Measurements from ENCODE around the gene AP4E1. TPM values are rescaled to one million over a fixed set of nuclear protein-coding genes. Genes with fewer than 3 reads are reported as not detected.

AP4E1 gene
- total and polyA plus RNA-seq, 2 of the 8 experiments (the other 6 are each of a cell fraction or from before 2014, with no cell fraction given) = 1.4 to 10.9 TPM

- TF ChIP-seq CHD7 (IDR thresholded peaks at IDR 0.05; ENCODE audit: insufficient replicate concordance, low read length) = no peak
- TF ChIP-seq POLR2A (IDR thresholded peaks at IDR 0.05; ENCODE audit: control extremely low read depth in 1 of 2, low read depth in 2 of 2, low read length in 2 of 2) = no peak
- no peak for TF ChIP-seq ATF3 (IDR thresholded peaks at IDR 0.05; ENCODE audit: insufficient read depth, low read depth, low read length)
- no peak for TF ChIP-seq ZNF274 (IDR thresholded peaks at IDR 0.05; ENCODE audit: borderline replicate concordance, extremely low read depth, low read length)
- no peak for TF ChIP-seq EGR1 (IDR thresholded peaks at IDR 0.05; ENCODE audit: borderline replicate concordance, low read depth, low read length)
- no peak for TF ChIP-seq ATF2 (IDR thresholded peaks at IDR 0.05; ENCODE audit: low read length)
These were observed 22.3 kb downstream of the AP4E1 start (continued) for GRCh38 chr15:50930792-50931191.
